AG08396 (cell line): Measurements from ENCODE around the gene LRRC51.

Source experiments
- DNase-seq: peaks from one replicate; pipeline ENCODE4 v3.0.0; 2012; ENCODE audit warnings: low spot score, mixed read lengths

Gene LRRC51

GRCh38 chr11:72080326-72081183, at the start of gene LRRC51, which contains the start of gene NUMA1:
Gene LRRC51 (plus strand): TSS chr11:72080850. CDS start chr11:72089084, 8,234 bp downstream.
Gene NUMA1 (minus strand): TSS chr11:72080542. CDS start chr11:72035943, 44,599 bp downstream.
- peak; percentile 93 for DNase-seq

- DNase-seq: no peak
Observed at GRCh38 chr11:72036687-72037086, 44.0 kb upstream of the LRRC51 start.

- DNase-seq: no peak
Observed at GRCh38 chr11:72037554-72038311, 42.9 kb upstream of the LRRC51 start.

- DNase-seq: peak; percentile 79
Observed at GRCh38 chr11:72038491-72038890, 42.2 kb upstream of the LRRC51 start.

GRCh38 chr11:72039031-72039855, 41.4 kb upstream of the LRRC51 start:
- DNase-seq: no peak

- no peak for DNase-seq
Observed at GRCh38 chr11:72039856-72040401, 40.7 kb upstream of the LRRC51 start.

- peak; percentile 84 for DNase-seq
Observed at GRCh38 chr11:72040491-72041363, 39.9 kb upstream of the LRRC51 start.

GRCh38 chr11:72041364-72042063, 39.1 kb upstream of the LRRC51 start:
- DNase-seq: peak; percentile 75

GRCh38 chr11:72042064-72042745, 38.4 kb upstream of the LRRC51 start:
- no peak for DNase-seq

GRCh38 chr11:72045849-72046248, 34.8 kb upstream of the LRRC51 start:
- DNase-seq: no peak

GRCh38 chr11:72048766-72049460, 31.7 kb upstream of the LRRC51 start:
- DNase-seq: no peak

GRCh38 chr11:72058416-72059034, 22.1 kb upstream of the LRRC51 start:
- no peak for DNase-seq

GRCh38 chr11:72061739-72062396, 18.8 kb upstream of the LRRC51 start:
- no peak for DNase-seq

GRCh38 chr11:72066855-72067254, 13.8 kb upstream of the LRRC51 start:
- no peak for DNase-seq

GRCh38 chr11:72067266-72067665, 13.4 kb upstream of the LRRC51 start:
- DNase-seq: no peak

- DNase-seq: no peak
Observed at GRCh38 chr11:72067676-72068075, 13.0 kb upstream of the LRRC51 start.

GRCh38 chr11:72069200-72069599, 11.4 kb upstream of the LRRC51 start:
- no peak for DNase-seq

GRCh38 chr11:72069787-72070251, 10.8 kb upstream of the LRRC51 start:
- DNase-seq: peak; percentile 80
